ENCODE results near the gene ERMN. TPM values are rescaled to one million over a fixed set of nuclear protein-coding genes. Genes with fewer than 3 reads are reported as not detected.
"Not testable (repeated sequence)": the region's sequence is repeated elsewhere in the genome, so short reads cannot be mapped to it uniquely, and the experiment has no call there.

ERMN gene
- total RNA-seq, 2 experiments from 2014 or later, result 17.3 to 18.0 TPM

- Histone ChIP-seq H3K27me3 (ENCODE audit: control insufficient read depth in 1 of 2, insufficient read depth in 2 of 2, low read length in 2 of 2) (no peaks in the 10 kb centered on the region), H3K9me3 (ENCODE audit: control insufficient read depth in 1 of 2, insufficient read depth in 1 of 2, low read length in 2 of 2) (peaks cover 6 to 11% of the 10 kb centered on the region in 2 experiments), H3K4me3 (ENCODE audit: low read length) (no peak overlapping the region), H3K4me1 (ENCODE audit: insufficient read depth, low read length) (no peaks in the 10 kb centered on the region), H3K36me3 (ENCODE audit: insufficient read depth, low read length) (no peaks in the 10 kb centered on the region), H3K27ac (ENCODE audit: low read depth in 1 of 2, low read length in 2 of 2) (no peak overlapping the region)
- intact Hi-C loops (cut with DNase I, micrococcal nuclease), result no loop called here
- CTCF ChIA-PET, result interaction anchor here (5.0 kb wide), 1 partner anchor 9 kb away, joined by 23 read pairs; no protein-coding TSS in a partner anchor
- peaks cover 54% of the 10 kb centered on the region for H3K36me3 Mint-ChIP-seq (ENCODE audit: low read depth)
- peaks cover 32% of the 10 kb centered on the region for H3K9me3 Mint-ChIP-seq
- TF ChIP-seq CTCF (IDR thresholded peaks at IDR 0.05), result no peak
- no peak overlapping the region for H3K4me3 Mint-ChIP-seq
- no peak overlapping the region for H3K27ac Mint-ChIP-seq
- ATAC-seq (ENCODE audit: poor library complexity), result no peak
- POLR2A ChIA-PET, result interaction anchor here (0.5 to 1.7 kb wide), 6 partner anchors 10 to 1737 kb away, joined by 3 to 6 read pairs (median 4); no protein-coding TSS in a partner anchor
- peaks cover 45% of the 10 kb centered on the region for H3K4me1 Mint-ChIP-seq (ENCODE audit: low read depth)
- H3K27me3 Mint-ChIP-seq, result no peaks in the 10 kb centered on the region
- DNase-seq, result no peak
Observed at GRCh38 chr2:157345647-157346389, 20.2 kb upstream of the ERMN start.

- H3K27me3 ChIP-seq (ENCODE audit: control insufficient read depth in 1 of 2, insufficient read depth in 2 of 2, low read length in 2 of 2); CTCF ChIA-PET; ATAC-seq (ENCODE audit: poor library complexity); DNase-seq; intact Hi-C loops (cut with DNase I, micrococcal nuclease); H3K4me3 Mint-ChIP-seq; POLR2A ChIA-PET; H3K36me3 ChIP-seq (ENCODE audit: insufficient read depth, low read length); H3K4me3 ChIP-seq (ENCODE audit: low read length); H3K27ac ChIP-seq (ENCODE audit: low read depth in 1 of 2, low read length in 2 of 2); H3K27me3 Mint-ChIP-seq; H3K27ac Mint-ChIP-seq; H3K4me1 ChIP-seq (ENCODE audit: insufficient read depth, low read length): not testable (repeated sequence)
- H3K4me1 Mint-ChIP-seq (ENCODE audit: low read depth), result peaks cover 48% of the 10 kb centered on the region
- H3K36me3 Mint-ChIP-seq (ENCODE audit: low read depth), result peaks cover 63% of the 10 kb centered on the region
- peaks cover 32% of the 10 kb centered on the region for H3K9me3 Mint-ChIP-seq
- H3K9me3 ChIP-seq (ENCODE audit: control insufficient read depth in 1 of 2, insufficient read depth in 1 of 2, low read length in 2 of 2), result peaks cover 6 to 11% of the 10 kb centered on the region in 2 experiments
Observed at GRCh38 chr2:157341381-157341780, 15.8 kb upstream of the ERMN start.

- no peaks in the 10 kb centered on the region for H3K27me3 Mint-ChIP-seq
- DNase-seq (no peak), ATAC-seq (ENCODE audit: poor library complexity) (no peak)
- no peak overlapping the region for H3K4me3 ChIP-seq (ENCODE audit: low read length)
- H3K36me3 Mint-ChIP-seq (ENCODE audit: low read depth), result peaks cover 57% of the 10 kb centered on the region
- no peak overlapping the region for H3K4me3 Mint-ChIP-seq
- peaks cover 55% of the 10 kb centered on the region for H3K4me1 Mint-ChIP-seq (ENCODE audit: low read depth)
- TF ChIP-seq CTCF (IDR thresholded peaks at IDR 0.05), result no peak
- CTCF ChIA-PET, result interaction anchor here (1.5 kb wide), 1 partner anchor 38 kb away, joined by 3 read pairs; no protein-coding TSS in a partner anchor
- no peak overlapping the region for H3K27ac ChIP-seq (ENCODE audit: low read depth in 1 of 2, low read length in 2 of 2)
- H3K36me3 ChIP-seq (ENCODE audit: insufficient read depth, low read length), result no peaks in the 10 kb centered on the region
- no peak overlapping the region for H3K27ac Mint-ChIP-seq
- POLR2A ChIA-PET, result interaction anchor here (0.8 to 10.0 kb wide), 4 partner anchors 8 to 93 kb away, joined by 3 to 92 read pairs (median 20); no protein-coding TSS in a partner anchor
- H3K4me1 ChIP-seq (ENCODE audit: insufficient read depth, low read length), result peaks cover 15% of the 10 kb centered on the region
- intact Hi-C loops (cut with DNase I, micrococcal nuclease), result loop anchor here in 1 of 2 experiments (10.0 kb wide), 1 partner anchor 95 kb away; no protein-coding TSS in a partner anchor
- H3K9me3 ChIP-seq (ENCODE audit: control insufficient read depth in 1 of 2, insufficient read depth in 1 of 2, low read length in 2 of 2), result peaks cover 6 to 11% of the 10 kb centered on the region in 2 experiments
- H3K27me3 ChIP-seq (ENCODE audit: control insufficient read depth in 1 of 2, insufficient read depth in 2 of 2, low read length in 2 of 2), result no peaks in the 10 kb centered on the region
- H3K9me3 Mint-ChIP-seq, result peaks cover 27% of the 10 kb centered on the region
Observed at GRCh38 chr2:157339965-157340655, 14.5 kb upstream of the ERMN start.

Measured in CD4-positive, alpha-beta T cell (primary cell).